Caco-2 (cell line): ENCODE data around the gene GOLGA2. TPM values are rescaled to one million over a fixed set of nuclear protein-coding genes. Genes with fewer than 3 reads are reported as not detected.

ENCODE experiments used
- BruUV-seq: library from RNA; stranded (reverse); fragments of 400-500 nt; replicated peaks from 2 replicates; lab custom pipeline; 2021; lab: Mats Ljungman, UMichigan
- CTCF ChIA-PET: fragments of 300-600 bp; sonication (Branson Sonifier 250); formaldehyde crosslinking; loops from one replicate; lab custom pipeline; 2022; ENCODE audit warnings: antibody characterized with exemption; lab: Charles Lee
- POLR2A ChIA-PET: fragments of 300-600 bp; sonication (Branson Sonifier 250); formaldehyde crosslinking; loops from one replicate; lab custom pipeline; 2022; ENCODE audit warnings: antibody characterized with exemption; lab: Charles Lee
- DNase-seq, 2 experiments: peaks; one replicate each; pipeline versions ENCODE4 v3.0.0 to v3.0.0-alpha.2; 2020 to 2022
- H3K27me3 ChIP-seq: replicated peaks from 2 replicates; pipeline ENCODE4 v1.6.0; 2011; ENCODE audit warnings: low read length; ENCODE audit not compliant: control insufficient read depth, insufficient read depth
- H3K36me3 ChIP-seq: 2 replicates; pipeline ENCODE4 v1.5.1; 2011; ENCODE audit warnings: low read length; ENCODE audit not compliant: control insufficient read depth, insufficient read depth
- H3K4me1 ChIP-seq: fragments of 250-450 bp; sonication (Bioruptor Pico); 2 replicates; pipeline ENCODE4 v1.5.1; 2020; ENCODE audit warnings: mild to moderate bottlenecking
- H3K4me3 ChIP-seq: 2 replicates; pipeline ENCODE4 v1.5.1; 2011; ENCODE audit warnings: low read depth, mild to moderate bottlenecking, control low read depth, low read length
- H3K9me3 ChIP-seq: fragments of 250-450 bp; sonication (Bioruptor Pico); 2 replicates; pipeline ENCODE4 v1.5.1; 2020; ENCODE audit warnings: mild to moderate bottlenecking, moderate library complexity
- H3K27ac Mint-ChIP-seq: one replicate; pipeline ENCODE4 v1.8.0; 2022; ENCODE audit warnings: mixed read lengths; ENCODE audit not compliant: unreplicated experiment
- H3K27me3 Mint-ChIP-seq: one replicate; pipeline ENCODE4 v1.8.0; 2022; ENCODE audit warnings: mixed read lengths; ENCODE audit not compliant: insufficient read depth, unreplicated experiment
- H3K36me3 Mint-ChIP-seq: one replicate; pipeline ENCODE4 v1.8.0; 2022; ENCODE audit warnings: mild to moderate bottlenecking, mixed read lengths; ENCODE audit not compliant: insufficient read depth, unreplicated experiment
- H3K4me1 Mint-ChIP-seq: one replicate; pipeline ENCODE4 v1.8.0; 2022; ENCODE audit warnings: low read depth, mixed read lengths; ENCODE audit not compliant: unreplicated experiment
- H3K4me3 Mint-ChIP-seq: one replicate; pipeline ENCODE4 v1.8.0; 2022; ENCODE audit warnings: mild to moderate bottlenecking, moderate library complexity, mixed read lengths; ENCODE audit not compliant: unreplicated experiment
- H3K9me3 Mint-ChIP-seq: one replicate; pipeline ENCODE4 v1.8.0; 2022; ENCODE audit warnings: mixed read lengths; ENCODE audit not compliant: unreplicated experiment
- intact Hi-C: fragments of 100-400 bp; cut with micrococcal nuclease; formaldehyde crosslinking; loops from one replicate; pipeline ENCODE4 v1.10.0; 2022; ENCODE audit not compliant: unreplicated experiment
- total RNA-seq: library from RNA; stranded (reverse); gene quantifications from 2 replicates; pipeline ENCODE4 v1.2.3, GENCODE V29; 2022
- TF ChIP-seq, protein P1 (sequence below), 2 experiments: fragments of 200-600 bp in 1 of 2; IDR thresholded peaks; 1 replicate in 1 of 2; 2 replicates in 1 of 2; pipeline versions ENCODE4 v1.5.1 to v1.8.0; 2011 to 2022; ENCODE audit warnings: antibody characterized with exemption in 1 of 2, control low read depth in 1 of 2, inconsistent platforms in 1 of 2, low read depth in 1 of 2, low read length in 1 of 2, mild to moderate bottlenecking in 1 of 2, moderate library complexity in 1 of 2; ENCODE audit not compliant: insufficient read depth in 1 of 2, severe bottlenecking in 1 of 2, unreplicated experiment in 1 of 2

The GOLGA2 gene
- total RNA-seq, 1 experiment from 2014 or later: 97.7 TPM

DNA sequence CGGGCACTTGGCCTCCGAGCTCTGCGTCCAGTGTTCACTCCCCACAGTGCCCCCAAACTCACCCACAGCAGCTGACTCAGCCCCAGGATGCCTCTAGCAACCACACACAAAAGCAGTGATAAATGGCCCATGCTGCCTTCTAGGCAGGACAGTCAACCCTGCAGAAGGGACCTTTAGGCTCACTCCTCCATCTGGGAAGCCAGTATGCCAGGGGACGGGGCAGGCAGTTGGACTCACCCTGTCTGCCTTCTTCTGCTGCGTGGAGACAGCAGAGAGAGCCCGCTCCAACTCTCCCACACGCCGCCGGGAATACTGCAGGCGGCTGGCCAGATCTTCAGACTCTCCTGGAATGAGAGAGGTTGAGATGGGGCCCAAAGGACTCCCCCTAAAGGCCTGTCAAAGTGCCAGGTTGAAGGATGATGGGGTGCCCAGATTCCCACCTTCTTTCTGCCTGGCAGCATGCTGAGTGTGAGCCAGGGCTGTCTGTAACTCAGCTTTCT lies 10.4 kb downstream of the GOLGA2 start:
- TF ChIP-seq, protein P1, sequence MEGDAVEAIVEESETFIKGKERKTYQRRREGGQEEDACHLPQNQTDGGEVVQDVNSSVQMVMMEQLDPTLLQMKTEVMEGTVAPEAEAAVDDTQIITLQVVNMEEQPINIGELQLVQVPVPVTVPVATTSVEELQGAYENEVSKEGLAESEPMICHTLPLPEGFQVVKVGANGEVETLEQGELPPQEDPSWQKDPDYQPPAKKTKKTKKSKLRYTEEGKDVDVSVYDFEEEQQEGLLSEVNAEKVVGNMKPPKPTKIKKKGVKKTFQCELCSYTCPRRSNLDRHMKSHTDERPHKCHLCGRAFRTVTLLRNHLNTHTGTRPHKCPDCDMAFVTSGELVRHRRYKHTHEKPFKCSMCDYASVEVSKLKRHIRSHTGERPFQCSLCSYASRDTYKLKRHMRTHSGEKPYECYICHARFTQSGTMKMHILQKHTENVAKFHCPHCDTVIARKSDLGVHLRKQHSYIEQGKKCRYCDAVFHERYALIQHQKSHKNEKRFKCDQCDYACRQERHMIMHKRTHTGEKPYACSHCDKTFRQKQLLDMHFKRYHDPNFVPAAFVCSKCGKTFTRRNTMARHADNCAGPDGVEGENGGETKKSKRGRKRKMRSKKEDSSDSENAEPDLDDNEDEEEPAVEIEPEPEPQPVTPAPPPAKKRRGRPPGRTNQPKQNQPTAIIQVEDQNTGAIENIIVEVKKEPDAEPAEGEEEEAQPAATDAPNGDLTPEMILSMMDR (IDR thresholded peaks at IDR 0.05; ENCODE audit: insufficient read depth in 1 of 2, low read depth in 1 of 2, low read length in 1 of 2, severe bottlenecking in 1 of 2, unreplicated experiment in 1 of 2): no peak
- H3K27me3 Mint-ChIP-seq: no peaks in the 10 kb centered on the region
- no peaks in the 10 kb centered on the region for H3K9me3 Mint-ChIP-seq
- no peaks in the 10 kb centered on the region for H3K27me3 ChIP-seq
- BruUV-seq: no TSS peak
- H3K4me1 ChIP-seq: no peaks in the 10 kb centered on the region
- no peaks in the 10 kb centered on the region for H3K4me1 Mint-ChIP-seq
- no peak overlapping the region for H3K4me3 Mint-ChIP-seq
- H3K36me3 Mint-ChIP-seq: peaks cover 60% of the 10 kb centered on the region
- no peaks in the 10 kb centered on the region for H3K36me3 ChIP-seq
- no peak overlapping the region for H3K4me3 ChIP-seq
- intact Hi-C loops: no loop called here
- CTCF ChIA-PET: interaction anchor here (0.5 kb wide), 1 partner anchor 84 kb away, joined by 4 read pairs; no protein-coding TSS in a partner anchor
- no peaks in the 10 kb centered on the region for H3K9me3 ChIP-seq
- POLR2A ChIA-PET: no interaction called here
- no peak for DNase-seq
- H3K27ac Mint-ChIP-seq: no peak overlapping the region

DNA sequence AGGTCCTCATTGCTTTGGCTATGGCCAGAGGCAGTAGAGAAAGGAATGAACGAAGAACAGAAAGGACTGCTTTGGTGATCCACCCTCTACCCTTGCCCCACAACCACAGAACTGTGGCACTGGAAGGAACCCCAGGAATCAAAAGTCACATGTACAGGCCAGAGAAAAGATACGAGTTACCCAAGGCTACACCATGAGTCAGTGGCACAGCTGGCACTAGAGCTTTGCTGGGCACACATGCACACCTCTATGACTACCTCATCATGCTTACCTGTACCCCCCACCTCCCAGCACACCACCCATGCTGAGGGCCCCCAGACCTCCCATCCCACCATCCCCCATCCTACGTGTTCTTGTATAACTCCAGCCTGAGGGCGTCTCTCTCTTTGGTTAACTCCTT lies 13.1 kb downstream of the GOLGA2 start:
- peaks cover 3% of the 10 kb centered on the region; the same call in 1 of the 2 replicates for H3K36me3 ChIP-seq
- ChIA-PET POLR2A (no interaction called here), CTCF (interaction anchor here (0.7 kb wide), 1 partner anchor 52 kb away, joined by 6 read pairs; no protein-coding TSS in a partner anchor)
- Mint-ChIP-seq H3K27me3 (no peaks in the 10 kb centered on the region), H3K4me1 (no peaks in the 10 kb centered on the region), H3K36me3 (peaks cover 54% of the 10 kb centered on the region), H3K4me3 (no peak overlapping the region), H3K27ac (no peak overlapping the region), H3K9me3 (no peaks in the 10 kb centered on the region)
- BruUV-seq: no TSS peak
- no peak overlapping the region for H3K4me3 ChIP-seq
- H3K9me3 ChIP-seq: no peaks in the 10 kb centered on the region
- H3K27me3 ChIP-seq: no peaks in the 10 kb centered on the region
- no peaks in the 10 kb centered on the region for H3K4me1 ChIP-seq
- no peak for DNase-seq
- intact Hi-C loops: no loop called here
- TF ChIP-seq, protein P1 (IDR thresholded peaks at IDR 0.05; ENCODE audit: insufficient read depth in 1 of 2, low read depth in 1 of 2, low read length in 1 of 2, severe bottlenecking in 1 of 2, unreplicated experiment in 1 of 2): no peak

- BruUV-seq: no TSS peak
- intact Hi-C loops: no loop called here
- POLR2A ChIA-PET: no interaction called here
These were observed 15.5 kb downstream of the GOLGA2 start for GRCh38 chr9:128260340-128260739.

More at GRCh38 chr9:128260340-128260739, 15.5 kb downstream of the GOLGA2 start:
- no peaks in the 10 kb centered on the region for H3K9me3 Mint-ChIP-seq
- Histone ChIP-seq H3K36me3 (peaks cover 3% of the 10 kb centered on the region; the same call in 1 of the 2 replicates), H3K9me3 (no peaks in the 10 kb centered on the region), H3K4me1 (no peaks in the 10 kb centered on the region), H3K27me3 (no peaks in the 10 kb centered on the region), H3K4me3 (no peak overlapping the region)
- no peak for DNase-seq
- CTCF ChIA-PET: no interaction called here
- TF ChIP-seq, protein P1 (IDR thresholded peaks at IDR 0.05; ENCODE audit: insufficient read depth in 1 of 2, low read depth in 1 of 2, low read length in 1 of 2, severe bottlenecking in 1 of 2, unreplicated experiment in 1 of 2): no peak
- peaks cover 46% of the 10 kb centered on the region for H3K36me3 Mint-ChIP-seq
- no peak overlapping the region for H3K27ac Mint-ChIP-seq
- no peak overlapping the region for H3K4me3 Mint-ChIP-seq
- H3K27me3 Mint-ChIP-seq: no peaks in the 10 kb centered on the region
- no peaks in the 10 kb centered on the region for H3K4me1 Mint-ChIP-seq
